ENCODE measurements around the gene DLL4. TPM values are rescaled to one million over a fixed set of nuclear protein-coding genes. Genes with fewer than 3 reads are reported as not detected.
A peak's percentile ranks its signal among the peaks of the same experiment; 100 is the strongest.

The DLL4 gene
- polyA plus RNA-seq, 1 donor from 2014 or later: 2.2 TPM

DNA sequence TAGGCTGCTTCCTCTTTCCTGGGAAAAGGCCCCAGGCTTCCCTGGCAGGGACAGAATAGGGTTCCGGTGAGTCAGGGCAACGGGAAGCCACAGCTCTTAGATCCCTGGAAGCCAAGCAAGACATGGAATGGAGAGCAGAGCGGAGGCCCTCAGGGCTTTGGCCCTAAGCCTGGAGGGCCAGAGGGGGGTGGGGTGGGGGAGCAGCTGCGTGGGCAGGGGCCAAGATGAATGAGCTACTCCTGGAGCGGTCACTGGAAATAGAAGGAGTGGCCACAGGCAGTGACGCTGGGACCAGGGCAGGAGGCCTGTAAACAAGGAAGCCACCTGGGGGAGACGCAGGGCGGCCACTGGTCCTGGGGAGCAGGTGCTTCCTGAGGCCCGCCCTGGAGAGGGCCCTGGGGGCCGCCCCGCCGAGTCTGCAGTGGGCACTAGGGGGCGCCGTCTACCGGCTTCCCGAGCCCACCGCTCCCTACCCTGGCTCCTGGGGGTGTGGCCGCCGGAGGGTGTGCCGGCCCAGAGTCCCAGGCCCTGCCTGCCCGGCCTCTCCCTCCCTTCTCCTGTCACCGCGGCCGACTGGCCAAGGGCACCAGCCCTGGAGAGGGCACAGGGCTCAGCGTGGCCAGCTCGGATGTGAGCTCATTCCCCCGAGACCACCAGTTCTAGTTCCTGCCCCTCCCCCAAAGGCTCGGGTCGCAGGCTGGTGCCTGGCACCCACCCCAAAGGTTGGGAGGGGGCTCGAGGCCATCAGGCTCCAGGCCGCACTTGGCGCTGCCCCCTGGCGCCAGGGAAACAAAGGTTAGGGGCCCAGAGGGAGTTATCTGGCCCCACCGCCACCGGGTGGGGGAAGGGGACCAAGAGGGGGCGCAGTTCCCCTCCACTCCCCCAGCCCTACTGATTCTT, 22.8 kb upstream of the DLL4 start:
- Histone ChIP-seq H3F3A (ENCODE audit: insufficient read depth, low read length, poor library complexity, severe bottlenecking) (peaks cover 4% of the 10 kb centered on the region), H3K27ac (ENCODE audit: low read length) (no peak overlapping the region), H3K4me3 (ENCODE audit: low read length) (no peak overlapping the region), H3K36me3 (ENCODE audit: insufficient read depth, low read length) (no peaks in the 10 kb centered on the region), H3K27me3 (ENCODE audit: insufficient read depth, low read depth, low read length) (no peaks in the 10 kb centered on the region), H2AFZ (ENCODE audit: low read depth, low read length) (no peak overlapping the region), H3K79me2 (replicated peaks; ENCODE audit: insufficient read depth, low read length) (no peaks in the 10 kb centered on the region), H4K20me1 (ENCODE audit: insufficient read depth) (peaks cover 8% of the 10 kb centered on the region), H3K9me3 (ENCODE audit: low read length) (no peaks in the 10 kb centered on the region), H3K4me2 (ENCODE audit: low read length) (no peak overlapping the region), H3K9me2 (ENCODE audit: insufficient read depth, low read length) (no peaks in the 10 kb centered on the region), H3K9ac (ENCODE audit: low read length) (no peak overlapping the region)
- TF ChIP-seq POLR2AphosphoS5 (IDR thresholded peaks at IDR 0.05) (no peak), RAD21 (conservative IDR thresholded peaks at IDR 0.05) (no peak), SMC3 (conservative IDR thresholded peaks at IDR 0.05; ENCODE audit: poor library complexity) (peak; percentile 29)
- TF ChIP-seq, protein P1, sequence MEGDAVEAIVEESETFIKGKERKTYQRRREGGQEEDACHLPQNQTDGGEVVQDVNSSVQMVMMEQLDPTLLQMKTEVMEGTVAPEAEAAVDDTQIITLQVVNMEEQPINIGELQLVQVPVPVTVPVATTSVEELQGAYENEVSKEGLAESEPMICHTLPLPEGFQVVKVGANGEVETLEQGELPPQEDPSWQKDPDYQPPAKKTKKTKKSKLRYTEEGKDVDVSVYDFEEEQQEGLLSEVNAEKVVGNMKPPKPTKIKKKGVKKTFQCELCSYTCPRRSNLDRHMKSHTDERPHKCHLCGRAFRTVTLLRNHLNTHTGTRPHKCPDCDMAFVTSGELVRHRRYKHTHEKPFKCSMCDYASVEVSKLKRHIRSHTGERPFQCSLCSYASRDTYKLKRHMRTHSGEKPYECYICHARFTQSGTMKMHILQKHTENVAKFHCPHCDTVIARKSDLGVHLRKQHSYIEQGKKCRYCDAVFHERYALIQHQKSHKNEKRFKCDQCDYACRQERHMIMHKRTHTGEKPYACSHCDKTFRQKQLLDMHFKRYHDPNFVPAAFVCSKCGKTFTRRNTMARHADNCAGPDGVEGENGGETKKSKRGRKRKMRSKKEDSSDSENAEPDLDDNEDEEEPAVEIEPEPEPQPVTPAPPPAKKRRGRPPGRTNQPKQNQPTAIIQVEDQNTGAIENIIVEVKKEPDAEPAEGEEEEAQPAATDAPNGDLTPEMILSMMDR (IDR thresholded peaks at IDR 0.05; ENCODE audit: poor library complexity, severe bottlenecking): peak; percentile 57

DNA sequence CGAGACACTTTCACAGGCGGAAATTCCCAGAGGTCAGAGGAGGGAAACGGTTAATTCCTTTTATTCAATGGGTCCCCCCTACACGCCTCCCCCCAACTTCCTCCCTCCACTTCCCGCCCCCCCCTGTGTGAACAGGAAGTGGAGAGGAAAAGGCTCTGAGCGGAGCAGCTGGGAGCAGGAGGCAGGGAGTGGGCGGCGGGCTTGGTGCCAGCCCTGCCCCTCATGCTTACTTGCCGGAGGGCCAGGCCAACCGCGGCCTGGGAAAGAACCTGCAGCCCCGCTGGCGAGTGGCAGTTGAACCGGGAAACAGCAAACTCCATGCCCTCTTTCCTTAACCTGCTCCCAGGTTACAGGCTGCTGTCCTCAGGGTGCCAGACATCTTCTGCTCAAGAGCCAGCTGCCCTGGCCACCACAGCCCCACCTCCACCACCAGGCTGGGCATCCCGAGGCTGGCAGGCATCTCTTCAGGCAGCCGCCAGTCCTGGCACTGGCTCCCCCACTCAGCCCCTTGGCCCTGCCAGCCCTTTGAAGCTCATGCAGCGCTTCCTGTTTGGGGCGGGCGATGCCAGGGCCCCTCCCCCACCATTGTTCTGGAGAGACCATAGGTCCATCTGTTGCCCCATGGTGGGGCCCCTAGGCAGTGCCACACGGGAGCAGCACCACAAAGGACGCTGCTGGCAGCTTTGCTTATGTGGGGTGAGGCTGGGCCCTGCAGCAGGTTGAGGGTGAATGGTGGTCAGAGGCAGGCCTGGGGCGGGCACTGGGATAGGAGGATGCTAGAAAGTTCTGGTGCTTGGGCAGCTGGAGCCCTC, 21.9 kb upstream of the DLL4 start:
- H3K4me3 ChIP-seq (ENCODE audit: low read length): no peak overlapping the region
- H3K9ac ChIP-seq (ENCODE audit: low read length): no peak overlapping the region

More for the DNA sequence above, 21.9 kb upstream of the DLL4 start:
- Histone ChIP-seq H4K20me1 (ENCODE audit: insufficient read depth) (peaks cover 8% of the 10 kb centered on the region), H3K9me2 (ENCODE audit: insufficient read depth, low read length) (no peaks in the 10 kb centered on the region), H3K27me3 (ENCODE audit: insufficient read depth, low read depth, low read length) (no peaks in the 10 kb centered on the region), H3K27ac (ENCODE audit: low read length) (no peak overlapping the region), H3K79me2 (replicated peaks; ENCODE audit: insufficient read depth, low read length) (no peaks in the 10 kb centered on the region), H3K4me2 (ENCODE audit: low read length) (no peak overlapping the region), H3F3A (ENCODE audit: insufficient read depth, low read length, poor library complexity, severe bottlenecking) (peaks cover 4% of the 10 kb centered on the region), H3K36me3 (ENCODE audit: insufficient read depth, low read length) (no peaks in the 10 kb centered on the region), H2AFZ (ENCODE audit: low read depth, low read length) (no peak overlapping the region), H3K9me3 (ENCODE audit: low read length) (no peaks in the 10 kb centered on the region)
- TF ChIP-seq EZH2 (IDR thresholded peaks at IDR 0.05; ENCODE audit: borderline replicate concordance, insufficient read depth, low read length, poor library complexity, severe bottlenecking) (no peak), TAF1 (IDR thresholded peaks at IDR 0.05; ENCODE audit: low read depth) (no peak), RAD21 (conservative IDR thresholded peaks at IDR 0.05) (no peak), MXI1 (conservative IDR thresholded peaks at IDR 0.05; ENCODE audit: poor library complexity, severe bottlenecking) (no peak), EP300 (conservative IDR thresholded peaks at IDR 0.05; ENCODE audit: poor library complexity, severe bottlenecking) (no peak), POLR2AphosphoS5 (IDR thresholded peaks at IDR 0.05) (no peak), SMC3 (conservative IDR thresholded peaks at IDR 0.05; ENCODE audit: poor library complexity) (no peak)
- TF ChIP-seq, protein P2, sequence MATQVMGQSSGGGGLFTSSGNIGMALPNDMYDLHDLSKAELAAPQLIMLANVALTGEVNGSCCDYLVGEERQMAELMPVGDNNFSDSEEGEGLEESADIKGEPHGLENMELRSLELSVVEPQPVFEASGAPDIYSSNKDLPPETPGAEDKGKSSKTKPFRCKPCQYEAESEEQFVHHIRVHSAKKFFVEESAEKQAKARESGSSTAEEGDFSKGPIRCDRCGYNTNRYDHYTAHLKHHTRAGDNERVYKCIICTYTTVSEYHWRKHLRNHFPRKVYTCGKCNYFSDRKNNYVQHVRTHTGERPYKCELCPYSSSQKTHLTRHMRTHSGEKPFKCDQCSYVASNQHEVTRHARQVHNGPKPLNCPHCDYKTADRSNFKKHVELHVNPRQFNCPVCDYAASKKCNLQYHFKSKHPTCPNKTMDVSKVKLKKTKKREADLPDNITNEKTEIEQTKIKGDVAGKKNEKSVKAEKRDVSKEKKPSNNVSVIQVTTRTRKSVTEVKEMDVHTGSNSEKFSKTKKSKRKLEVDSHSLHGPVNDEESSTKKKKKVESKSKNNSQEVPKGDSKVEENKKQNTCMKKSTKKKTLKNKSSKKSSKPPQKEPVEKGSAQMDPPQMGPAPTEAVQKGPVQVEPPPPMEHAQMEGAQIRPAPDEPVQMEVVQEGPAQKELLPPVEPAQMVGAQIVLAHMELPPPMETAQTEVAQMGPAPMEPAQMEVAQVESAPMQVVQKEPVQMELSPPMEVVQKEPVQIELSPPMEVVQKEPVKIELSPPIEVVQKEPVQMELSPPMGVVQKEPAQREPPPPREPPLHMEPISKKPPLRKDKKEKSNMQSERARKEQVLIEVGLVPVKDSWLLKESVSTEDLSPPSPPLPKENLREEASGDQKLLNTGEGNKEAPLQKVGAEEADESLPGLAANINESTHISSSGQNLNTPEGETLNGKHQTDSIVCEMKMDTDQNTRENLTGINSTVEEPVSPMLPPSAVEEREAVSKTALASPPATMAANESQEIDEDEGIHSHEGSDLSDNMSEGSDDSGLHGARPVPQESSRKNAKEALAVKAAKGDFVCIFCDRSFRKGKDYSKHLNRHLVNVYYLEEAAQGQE (IDR thresholded peaks at IDR 0.05; ENCODE audit: borderline replicate concordance): no peak
- TF ChIP-seq, protein P1 (IDR thresholded peaks at IDR 0.05; ENCODE audit: poor library complexity, severe bottlenecking): no peak

All from neural cell (in vitro differentiated cells).